ENCODE measurements around the gene ESR1. TPM values are rescaled to one million over a fixed set of nuclear protein-coding genes. Genes with fewer than 3 reads are reported as not detected.

Gene ESR1
- total and polyA plus RNA-seq, 2 experiments from 2014 or later = 1.6 to 5.1 TPM

DNA sequence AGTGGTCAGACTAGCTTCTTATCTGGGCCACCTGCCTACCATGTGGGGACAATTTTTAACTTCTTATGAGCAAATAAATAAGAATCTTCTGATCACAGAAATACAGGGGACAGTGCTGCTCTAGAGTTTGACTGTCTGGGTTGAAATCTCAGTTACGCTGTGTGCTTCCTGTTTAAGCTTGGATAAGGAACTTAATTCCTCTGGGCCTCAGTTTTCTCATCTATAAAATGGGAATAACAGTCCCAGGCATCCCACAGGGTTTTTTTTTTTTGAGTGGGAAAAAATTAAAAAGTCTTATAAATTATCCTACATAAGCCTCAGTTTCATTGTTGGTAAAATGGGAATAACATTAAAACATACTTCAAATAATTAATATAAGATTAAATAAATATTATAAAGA lies 340.9 kb downstream of the ESR1 start:
- no peak for DNase-seq (ENCODE audit: low read depth in 1 of 2, low spot score in 1 of 2)
- Histone ChIP-seq H3K9me3 (ENCODE audit: low read depth) (no peaks in the 10 kb centered on the region), H3K4me1 (ENCODE audit: low read depth) (no peaks in the 10 kb centered on the region), H3K4me3 (no peak overlapping the region), H3K36me3 (peaks cover 48% of the 10 kb centered on the region), H3K27ac (no peak overlapping the region), H3K27me3 (no peaks in the 10 kb centered on the region)
- TF ChIP-seq, protein P1, sequence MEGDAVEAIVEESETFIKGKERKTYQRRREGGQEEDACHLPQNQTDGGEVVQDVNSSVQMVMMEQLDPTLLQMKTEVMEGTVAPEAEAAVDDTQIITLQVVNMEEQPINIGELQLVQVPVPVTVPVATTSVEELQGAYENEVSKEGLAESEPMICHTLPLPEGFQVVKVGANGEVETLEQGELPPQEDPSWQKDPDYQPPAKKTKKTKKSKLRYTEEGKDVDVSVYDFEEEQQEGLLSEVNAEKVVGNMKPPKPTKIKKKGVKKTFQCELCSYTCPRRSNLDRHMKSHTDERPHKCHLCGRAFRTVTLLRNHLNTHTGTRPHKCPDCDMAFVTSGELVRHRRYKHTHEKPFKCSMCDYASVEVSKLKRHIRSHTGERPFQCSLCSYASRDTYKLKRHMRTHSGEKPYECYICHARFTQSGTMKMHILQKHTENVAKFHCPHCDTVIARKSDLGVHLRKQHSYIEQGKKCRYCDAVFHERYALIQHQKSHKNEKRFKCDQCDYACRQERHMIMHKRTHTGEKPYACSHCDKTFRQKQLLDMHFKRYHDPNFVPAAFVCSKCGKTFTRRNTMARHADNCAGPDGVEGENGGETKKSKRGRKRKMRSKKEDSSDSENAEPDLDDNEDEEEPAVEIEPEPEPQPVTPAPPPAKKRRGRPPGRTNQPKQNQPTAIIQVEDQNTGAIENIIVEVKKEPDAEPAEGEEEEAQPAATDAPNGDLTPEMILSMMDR (IDR thresholded peaks at IDR 0.05; ENCODE audit: low read depth, low read length) = no peak

DNA sequence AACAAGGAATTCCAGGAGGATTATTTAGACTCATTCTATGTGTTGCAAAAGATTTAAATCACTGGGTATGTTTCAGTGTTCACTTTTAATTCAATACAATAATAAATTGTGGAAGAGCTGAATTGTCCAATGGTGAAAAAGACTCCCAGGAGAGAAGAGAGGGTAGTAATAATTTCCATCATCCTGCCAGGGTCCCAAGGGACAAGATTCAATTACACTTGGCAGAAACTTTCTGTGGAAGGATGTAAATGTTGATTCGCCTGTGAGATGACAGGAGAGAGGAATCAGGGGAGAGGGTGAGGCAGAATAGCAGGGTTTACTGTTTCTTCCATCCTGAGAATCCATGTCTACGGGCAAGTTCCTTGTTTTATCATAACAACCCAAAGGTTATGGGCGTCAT lies 342.7 kb downstream of the ESR1 start:
- Histone ChIP-seq H3K27ac (no peak overlapping the region), H3K36me3 (peaks cover 55% of the 10 kb centered on the region), H3K27me3 (no peaks in the 10 kb centered on the region), H3K4me3 (no peak overlapping the region), H3K4me1 (ENCODE audit: low read depth) (no peaks in the 10 kb centered on the region), H3K9me3 (ENCODE audit: low read depth) (no peaks in the 10 kb centered on the region)
- DNase-seq (ENCODE audit: low read depth in 1 of 2, low spot score in 1 of 2) = no peak
- TF ChIP-seq, protein P1 (IDR thresholded peaks at IDR 0.05; ENCODE audit: low read depth, low read length) = no peak

DNA sequence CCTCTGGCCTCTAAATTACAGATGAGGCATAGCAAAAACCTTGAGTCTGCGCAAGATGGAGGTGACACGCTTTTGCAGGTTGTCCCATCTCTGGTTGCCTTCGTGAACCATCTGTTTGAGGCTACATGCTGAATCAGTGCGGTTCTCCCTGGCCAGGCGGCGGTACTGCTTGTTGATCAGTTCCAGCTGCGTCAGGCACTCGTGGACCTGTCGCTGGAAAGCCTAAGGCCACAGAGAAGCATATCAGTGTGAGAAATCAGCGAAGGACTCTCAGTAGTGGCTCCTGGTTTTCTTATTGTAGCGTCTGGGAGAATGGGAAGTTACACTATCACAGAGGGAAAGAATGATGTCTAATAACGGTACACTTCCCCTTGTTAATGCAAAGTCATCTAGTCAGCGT lies 344.4 kb downstream of the ESR1 start:
- H3K4me3 ChIP-seq = no peak overlapping the region
- H3K27me3 ChIP-seq = no peaks in the 10 kb centered on the region
- TF ChIP-seq, protein P1 (IDR thresholded peaks at IDR 0.05; ENCODE audit: low read depth, low read length) = no peak
- DNase-seq (ENCODE audit: low read depth in 1 of 2, low spot score in 1 of 2) = no peak
- no peaks in the 10 kb centered on the region for H3K4me1 ChIP-seq (ENCODE audit: low read depth)
- H3K27ac ChIP-seq = no peak overlapping the region
- H3K9me3 ChIP-seq (ENCODE audit: low read depth) = no peaks in the 10 kb centered on the region
- peaks cover 62% of the 10 kb centered on the region for H3K36me3 ChIP-seq

DNA sequence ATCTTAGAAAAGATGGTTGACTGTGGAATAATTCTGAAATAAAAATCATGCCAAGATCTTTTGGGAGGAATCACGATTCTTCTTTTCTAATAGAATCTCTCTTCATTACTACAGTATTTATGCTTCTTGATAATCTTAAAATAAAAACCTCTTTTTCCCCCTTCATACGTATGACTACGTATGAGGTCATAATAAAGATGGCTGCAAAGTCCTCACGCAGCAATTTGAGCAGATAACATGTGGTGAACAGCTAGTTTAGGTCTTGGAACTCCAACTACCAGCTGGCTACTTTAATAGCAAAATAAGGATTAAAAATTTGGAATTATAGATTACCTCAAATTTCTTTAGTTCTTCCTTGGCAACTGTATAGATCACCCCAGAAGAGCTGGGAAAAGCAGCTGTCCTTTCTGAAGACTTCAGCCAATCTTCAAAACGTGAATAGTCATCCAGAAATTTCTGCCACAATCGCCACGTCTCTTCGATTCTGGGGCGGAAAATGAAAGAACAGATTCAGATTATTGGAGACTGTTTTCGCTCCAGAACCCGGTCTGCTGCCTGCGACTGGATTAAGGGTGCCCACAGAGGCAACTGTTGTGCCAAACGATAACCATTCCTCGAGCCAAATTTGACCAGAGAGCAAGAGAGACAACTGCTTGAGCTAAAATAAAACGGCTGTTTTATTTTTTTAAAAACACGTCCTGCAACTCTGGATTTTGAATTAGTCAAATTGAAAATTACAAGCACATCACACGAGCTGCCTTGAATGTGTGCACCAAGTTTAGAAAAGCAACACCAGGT lies 347.3 kb downstream of the ESR1 start:
- DNase-seq (ENCODE audit: low read depth in 1 of 2, low spot score in 1 of 2) = no peak
- TF ChIP-seq, protein P1 (IDR thresholded peaks at IDR 0.05; ENCODE audit: low read depth, low read length) = no peak
- peaks cover 48% of the 10 kb centered on the region for H3K36me3 ChIP-seq
- H3K4me1 ChIP-seq (ENCODE audit: low read depth) = no peaks in the 10 kb centered on the region
- H3K27me3 ChIP-seq = no peaks in the 10 kb centered on the region
- no peak overlapping the region for H3K4me3 ChIP-seq
- H3K9me3 ChIP-seq (ENCODE audit: low read depth) = no peaks in the 10 kb centered on the region
- H3K27ac ChIP-seq = no peak overlapping the region

DNA sequence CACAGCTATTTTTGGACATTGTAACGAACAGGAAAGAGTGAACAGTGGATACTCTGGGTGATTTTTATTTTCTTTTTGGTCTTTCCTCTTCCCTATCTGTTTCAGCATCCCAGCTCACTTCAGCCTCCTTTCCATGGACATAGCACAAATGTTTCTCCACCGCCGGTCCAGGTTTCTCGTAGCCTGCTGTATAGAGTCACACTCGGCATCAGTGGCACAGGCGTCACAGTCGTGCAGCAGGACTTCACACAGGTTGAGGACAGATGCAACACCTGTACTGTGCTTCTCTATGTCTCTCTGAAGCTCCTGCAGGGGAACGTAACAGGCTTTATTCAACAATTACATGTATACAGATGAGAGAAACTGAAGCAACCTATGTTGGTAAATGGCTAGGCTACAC lies 348.3 kb downstream of the ESR1 start:
- no peaks in the 10 kb centered on the region for H3K27me3 ChIP-seq
- H3K36me3 ChIP-seq = peaks cover 40% of the 10 kb centered on the region

More for the DNA sequence above, 348.3 kb downstream of the ESR1 start:
- no peaks in the 10 kb centered on the region for H3K4me1 ChIP-seq (ENCODE audit: low read depth)
- H3K9me3 ChIP-seq (ENCODE audit: low read depth) = no peaks in the 10 kb centered on the region
- no peak overlapping the region for H3K4me3 ChIP-seq
- no peak for DNase-seq (ENCODE audit: low read depth in 1 of 2, low spot score in 1 of 2)
- TF ChIP-seq, protein P1 (IDR thresholded peaks at IDR 0.05; ENCODE audit: low read depth, low read length) = no peak
- H3K27ac ChIP-seq = no peak overlapping the region
